CD4-positive, alpha-beta T cell treated with Interleukin-10 for 1 hour (primary cell): ENCODE results near the gene HIVEP3.
"Not testable (repeated sequence)": the region's sequence is repeated elsewhere in the genome, so short reads cannot be mapped to it uniquely, and the experiment has no call there.

ENCODE experiments used
- DNase-seq: peaks from one replicate; pipeline ENCODE4 v3.0.0-alpha.2; 2020

The HIVEP3 gene

DNA sequence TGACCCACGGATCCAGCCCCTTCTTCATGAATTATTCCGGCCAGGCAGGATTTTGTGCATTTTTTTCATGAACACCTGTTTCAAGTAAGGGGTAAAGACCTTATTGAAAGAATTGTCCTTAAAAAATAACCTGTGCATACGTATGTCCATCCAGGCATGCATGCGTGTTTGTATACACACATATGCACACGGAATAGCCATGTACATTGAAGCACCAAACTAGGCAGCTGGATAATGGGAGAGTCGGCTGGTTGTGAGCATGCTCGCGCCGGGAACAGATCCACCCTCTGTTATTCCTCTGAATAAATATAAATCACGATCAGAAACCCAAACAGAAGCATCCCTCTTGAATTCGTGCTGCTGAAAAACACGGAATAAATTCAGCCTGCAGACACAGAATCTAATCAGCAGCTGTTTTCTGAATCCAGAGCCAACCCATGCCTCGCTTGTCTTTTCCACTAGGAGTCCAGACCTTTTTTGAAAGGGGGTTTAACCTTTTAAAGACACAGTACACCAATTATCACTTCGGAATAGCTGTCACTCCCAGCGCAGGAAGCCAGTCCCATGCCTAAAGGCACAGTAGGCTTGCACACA is at the start of gene HIVEP3:
Gene HIVEP3, minus strand, starts transcription at position 473 of the 594 bp plus-strand sequence.
- DNase-seq: no peak

DNA sequence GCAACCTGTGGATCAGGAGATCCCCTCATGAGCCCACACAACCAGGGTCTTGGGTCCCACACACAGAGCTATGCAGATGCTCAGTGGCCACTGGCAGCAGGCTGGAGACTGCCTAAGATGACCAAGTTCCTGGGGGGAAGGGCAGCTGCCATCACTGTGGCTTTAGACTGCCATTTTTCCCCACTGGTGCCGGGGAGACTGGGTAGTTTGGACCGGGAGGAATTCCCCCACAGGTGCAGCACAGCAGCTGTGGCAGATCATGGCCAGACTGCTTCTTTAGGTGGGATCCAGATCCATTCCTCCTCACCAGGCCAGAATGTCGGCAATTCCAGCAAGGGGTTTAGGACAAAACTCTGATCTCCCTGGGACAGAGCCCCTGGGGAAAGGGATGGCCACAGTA is 45.7 kb upstream of the HIVEP3 start:
- no peak for DNase-seq

DNA sequence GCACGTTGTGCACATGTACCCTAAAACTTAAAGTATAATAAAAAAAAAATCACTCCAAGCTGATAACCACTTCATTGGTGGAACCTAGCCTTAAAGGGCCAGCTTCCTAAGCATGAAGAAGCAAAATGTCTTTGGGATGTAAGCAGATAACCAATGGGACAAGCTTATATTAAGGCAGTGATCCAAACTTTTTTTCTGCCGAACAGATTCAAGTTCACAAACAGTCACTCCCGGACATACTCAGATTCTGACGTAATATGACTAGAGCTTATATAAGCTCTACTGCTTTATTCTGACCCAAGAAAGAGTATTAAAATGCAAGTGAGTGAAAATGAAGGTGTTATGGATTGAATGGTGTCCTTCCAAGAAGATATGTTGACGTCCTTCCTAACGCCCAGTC is 44.9 kb upstream of the HIVEP3 start:
- DNase-seq: no peak

DNA sequence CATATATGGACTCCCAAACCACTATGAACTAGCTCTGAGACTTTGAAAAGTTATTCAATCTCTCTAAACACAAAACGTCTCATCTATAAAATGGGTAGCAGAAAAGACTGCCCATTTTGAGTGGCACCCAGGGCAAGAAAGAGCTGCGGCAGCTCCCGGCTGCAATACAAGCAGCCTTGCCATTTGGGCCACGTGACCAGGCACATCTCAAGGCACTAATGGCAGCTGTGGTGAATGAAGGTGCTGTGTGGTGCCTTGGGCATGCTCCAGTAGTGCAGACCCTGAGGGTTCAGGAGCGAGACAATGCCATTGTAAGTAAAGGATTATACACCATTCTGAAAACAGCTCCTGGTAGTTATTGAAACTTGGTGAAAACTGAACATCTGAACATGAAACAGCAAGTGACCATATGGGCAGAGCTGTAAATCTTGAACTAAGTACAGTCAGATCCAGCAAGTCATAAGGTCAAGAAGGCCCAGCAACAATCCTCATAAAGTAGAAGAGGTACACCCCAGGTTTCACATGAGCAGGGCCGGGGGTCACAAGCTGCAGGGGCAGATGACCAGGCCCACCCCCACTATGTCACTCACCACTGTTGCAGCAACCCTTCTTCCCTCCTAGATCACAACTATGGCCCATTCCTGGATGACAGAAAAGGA is 39.4 kb upstream of the HIVEP3 start:
- DNase-seq: no peak

DNA sequence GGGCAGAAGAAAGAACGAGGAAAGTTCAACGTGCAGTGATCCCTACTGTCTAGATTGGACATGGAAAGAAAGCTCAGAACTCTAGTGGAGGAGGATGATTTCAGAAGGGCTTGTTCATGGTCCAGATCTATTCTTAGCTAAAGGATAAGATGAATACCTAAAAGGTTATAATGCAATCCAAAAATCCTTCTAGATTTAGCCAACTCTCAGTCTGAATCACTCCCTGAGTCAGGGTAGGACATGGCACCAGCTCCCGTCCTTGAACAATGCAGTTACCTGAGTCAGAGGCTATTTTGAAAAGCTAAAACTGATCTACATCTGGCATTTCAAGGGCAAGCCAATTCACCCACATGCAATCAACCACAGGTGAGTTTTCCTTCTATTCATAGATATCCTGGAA is 38.8 kb upstream of the HIVEP3 start:
- no peak for DNase-seq

DNA sequence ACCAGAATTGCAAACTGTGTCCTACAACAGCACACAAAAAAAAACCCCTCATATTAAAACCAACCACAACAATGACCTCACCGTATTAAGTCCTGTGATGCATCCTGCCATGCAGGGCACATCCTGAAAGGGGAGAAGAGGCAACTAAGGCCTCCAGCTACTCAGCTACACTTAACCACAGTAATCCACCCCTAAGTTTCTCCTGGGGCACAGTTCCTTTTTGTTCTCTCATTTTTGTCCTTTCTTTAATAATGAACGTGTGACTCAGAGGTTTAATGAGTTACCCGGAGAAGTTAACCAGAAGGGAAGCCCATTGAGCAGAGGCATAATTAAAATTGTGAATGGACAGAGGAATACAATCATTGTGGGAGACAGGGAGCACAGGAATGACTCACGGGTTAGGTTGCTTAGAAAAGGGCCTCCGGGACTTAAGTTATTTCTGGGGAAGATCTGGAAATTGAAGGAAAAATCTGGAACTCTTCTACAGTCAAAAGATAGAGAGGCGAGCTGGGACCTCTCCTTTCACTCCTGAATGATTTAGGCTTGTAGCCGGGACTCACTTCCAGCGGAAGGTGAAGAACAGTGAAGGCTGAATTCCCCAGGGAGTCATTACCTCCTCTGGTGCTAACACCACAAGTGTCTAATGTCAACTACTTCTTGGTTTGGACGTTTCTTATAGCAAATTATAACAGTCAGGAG is 36.9 kb upstream of the HIVEP3 start:
- no peak for DNase-seq

DNA sequence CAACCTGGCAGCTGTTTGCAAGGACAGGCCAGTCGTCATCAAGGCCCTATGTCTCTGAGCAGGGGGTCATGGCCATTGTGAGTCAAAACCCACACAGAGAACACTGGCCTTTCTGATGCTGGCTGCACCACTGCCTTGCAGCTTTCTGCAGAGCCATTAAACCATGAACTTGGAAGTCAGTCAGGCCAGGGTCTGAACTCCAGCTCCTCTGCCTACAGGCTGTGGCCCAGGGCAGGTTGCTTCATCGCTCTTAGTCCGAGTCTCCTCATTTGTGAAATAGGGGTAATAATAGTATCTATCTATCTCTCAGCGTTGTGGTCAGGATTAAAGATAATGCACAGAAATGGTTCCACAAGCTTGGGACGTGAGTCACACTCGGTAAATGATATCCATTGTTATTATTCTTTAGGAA is 35.8 kb upstream of the HIVEP3 start:
- DNase-seq: no peak

DNA sequence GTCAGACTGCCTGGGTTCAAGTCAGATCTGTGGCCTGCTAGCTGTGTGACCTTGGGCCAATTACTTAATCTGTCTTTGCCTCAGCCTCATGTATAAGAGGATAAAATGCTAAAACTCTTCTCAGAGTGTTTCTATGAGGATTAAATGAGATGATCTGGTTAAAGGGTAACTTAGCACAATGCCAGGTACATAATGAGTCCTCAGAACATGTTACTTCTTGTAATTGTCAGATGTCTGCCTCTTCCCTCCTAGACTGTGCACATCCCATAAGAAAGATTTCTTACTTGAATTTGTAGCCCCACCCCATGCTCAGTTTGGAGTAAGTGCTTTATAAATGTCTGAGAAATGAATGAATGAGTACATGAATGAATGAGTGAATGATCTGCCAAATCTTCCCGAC is 34.6 kb upstream of the HIVEP3 start:
- no peak for DNase-seq

DNA sequence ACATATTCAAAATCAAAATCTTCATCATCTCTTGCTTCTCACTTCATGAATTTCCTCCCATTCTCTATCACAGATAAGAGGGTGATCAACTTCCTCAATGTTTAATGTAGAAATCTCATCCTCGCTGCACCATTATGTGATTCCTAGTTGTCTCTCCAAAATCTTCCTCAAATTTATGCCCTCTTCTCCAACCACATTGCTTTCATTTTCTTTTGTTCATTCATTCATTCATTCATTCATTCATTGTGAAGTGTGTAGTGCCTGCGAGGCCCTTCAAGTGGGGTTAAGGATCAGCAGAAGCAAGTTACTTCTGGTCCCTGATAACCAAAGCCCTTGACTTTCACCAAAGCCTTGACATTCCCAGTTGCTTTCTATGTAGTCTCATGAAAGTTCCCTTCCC is 33.5 kb upstream of the HIVEP3 start:
- no peak for DNase-seq

DNA sequence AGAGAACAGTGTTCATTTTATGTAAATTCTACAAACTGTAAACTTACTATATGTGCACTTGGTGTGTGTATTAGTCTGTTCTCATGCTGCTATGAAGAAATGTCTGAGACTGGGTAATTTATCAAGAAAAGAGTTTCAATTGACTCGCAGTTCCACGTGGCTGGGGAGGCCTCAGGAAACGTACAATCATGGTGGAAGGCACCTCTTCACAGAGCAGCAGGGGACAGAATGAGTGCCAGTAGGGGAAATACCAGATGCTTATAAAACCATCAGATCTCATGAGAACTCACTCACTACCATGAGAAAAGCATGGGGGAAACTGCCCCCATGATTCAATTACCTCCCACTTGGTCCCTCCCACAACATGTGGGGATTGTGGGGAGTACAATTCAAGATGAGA is 32.8 kb upstream of the HIVEP3 start:
- not testable (repeated sequence) for DNase-seq

DNA sequence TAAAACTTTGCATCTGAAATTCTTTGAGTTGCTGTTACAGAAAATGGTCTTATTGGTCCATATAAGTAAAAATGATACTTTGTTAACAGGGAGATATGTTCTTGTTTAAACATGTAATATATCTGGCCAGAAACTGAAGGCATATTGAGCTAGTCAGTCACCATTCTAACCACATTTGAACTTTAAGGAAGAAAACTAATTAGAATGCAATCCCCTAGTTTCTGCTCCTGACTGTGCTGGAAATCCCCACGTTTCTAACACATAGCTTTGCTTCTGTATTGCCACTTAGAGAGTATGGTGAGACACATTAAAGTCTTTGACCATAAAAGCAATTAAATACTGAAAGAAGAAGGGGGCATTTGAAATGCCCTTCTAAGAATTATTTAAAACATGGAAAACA is 32.1 kb upstream of the HIVEP3 start:
- DNase-seq: no peak

DNA sequence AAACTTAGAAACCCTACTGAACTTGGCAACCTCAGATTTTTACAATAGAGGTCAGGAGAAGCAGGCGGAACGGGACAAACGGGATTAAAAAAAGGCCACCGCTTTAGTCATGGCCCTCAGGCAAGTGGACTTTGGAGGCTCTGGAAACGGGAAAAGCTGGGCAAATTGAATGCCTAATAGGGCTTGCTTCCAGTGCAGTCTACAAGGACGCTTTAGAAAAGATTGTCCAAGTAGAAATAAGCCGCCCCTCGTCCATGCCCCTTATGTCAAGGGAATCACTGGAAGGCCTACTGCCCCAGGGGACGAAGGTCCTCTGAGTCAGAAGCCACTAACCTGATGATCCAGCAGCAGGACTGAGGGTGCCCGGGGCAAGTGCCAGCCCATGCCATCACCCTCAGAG is 27.2 kb upstream of the HIVEP3 start:
- not testable (repeated sequence) for DNase-seq

DNA sequence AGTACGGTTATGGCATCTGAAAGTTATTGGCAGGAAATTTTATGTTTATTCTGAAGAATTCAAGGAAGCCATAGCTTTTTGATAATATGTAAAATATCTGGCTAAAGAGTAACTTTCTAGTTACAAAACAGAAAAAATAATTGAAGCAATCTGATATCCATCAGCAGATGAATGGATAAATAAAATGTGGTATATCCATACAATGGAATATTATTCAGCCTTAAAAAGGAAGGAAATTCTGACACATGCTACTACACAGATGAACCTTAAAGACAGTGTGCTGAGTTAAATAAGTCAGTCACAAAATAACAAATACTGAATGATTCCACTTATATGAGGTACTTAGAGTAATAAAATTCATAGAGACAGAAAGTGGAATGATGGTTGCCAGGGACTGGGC is 25.0 kb upstream of the HIVEP3 start:
- DNase-seq: no peak

DNA sequence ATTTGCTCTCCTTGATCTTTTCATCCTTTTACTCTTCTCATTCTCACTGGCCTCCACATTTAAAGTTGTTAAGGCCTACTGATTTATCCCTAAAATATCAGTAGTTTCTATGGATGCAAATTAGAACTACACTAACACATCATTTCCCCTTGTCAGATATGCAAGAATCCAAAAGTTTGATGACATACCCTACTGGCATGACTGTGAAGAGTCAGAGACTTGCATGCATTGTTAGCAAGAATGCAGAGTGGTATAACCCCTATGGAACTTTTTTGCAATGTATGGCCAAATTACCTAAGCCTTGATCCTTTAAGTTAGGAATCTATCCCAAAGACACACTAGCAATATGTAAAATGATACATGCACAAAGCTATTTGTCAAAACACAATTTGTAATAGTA is 23.6 kb upstream of the HIVEP3 start:
- DNase-seq: no peak

DNA sequence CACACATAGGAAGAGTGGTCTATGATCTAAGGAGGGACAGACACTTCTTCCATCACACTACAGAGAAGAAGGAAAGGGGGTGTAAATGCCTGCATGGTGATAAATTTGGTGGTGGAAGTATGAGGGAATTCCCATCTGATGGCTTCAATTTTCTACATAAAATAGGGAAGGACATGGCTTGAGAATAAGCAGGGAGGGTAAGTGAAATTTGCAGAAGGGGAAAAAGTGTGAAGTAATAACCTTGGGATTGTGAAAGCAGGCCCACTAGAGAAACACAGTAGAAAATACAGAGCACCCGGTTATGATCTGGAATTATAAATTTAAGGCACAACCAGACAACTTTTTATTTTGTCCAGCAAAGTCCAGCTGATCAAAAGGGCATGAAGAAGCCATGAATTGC is 22.7 kb upstream of the HIVEP3 start:
- no peak for DNase-seq

DNA sequence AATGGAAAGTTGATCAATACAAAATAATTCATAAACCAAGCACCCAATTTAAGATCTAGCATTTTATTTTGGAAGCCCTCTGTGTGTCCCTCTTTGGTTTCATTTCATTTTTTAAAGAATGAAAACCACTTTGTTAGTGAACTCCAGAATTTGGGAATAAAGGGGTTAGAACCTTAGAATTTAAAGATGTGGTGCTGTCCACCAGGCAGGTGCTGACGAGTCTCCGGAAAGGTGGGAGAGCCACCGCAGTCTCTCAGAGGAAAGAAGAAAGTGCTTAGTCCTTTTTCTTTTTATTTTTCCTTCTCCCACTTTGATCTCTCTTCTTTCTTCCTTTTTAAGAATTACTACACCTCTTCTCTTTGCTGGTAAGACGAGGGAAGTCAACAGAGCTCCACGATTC is 20.5 kb upstream of the HIVEP3 start:
- DNase-seq: no peak

DNA sequence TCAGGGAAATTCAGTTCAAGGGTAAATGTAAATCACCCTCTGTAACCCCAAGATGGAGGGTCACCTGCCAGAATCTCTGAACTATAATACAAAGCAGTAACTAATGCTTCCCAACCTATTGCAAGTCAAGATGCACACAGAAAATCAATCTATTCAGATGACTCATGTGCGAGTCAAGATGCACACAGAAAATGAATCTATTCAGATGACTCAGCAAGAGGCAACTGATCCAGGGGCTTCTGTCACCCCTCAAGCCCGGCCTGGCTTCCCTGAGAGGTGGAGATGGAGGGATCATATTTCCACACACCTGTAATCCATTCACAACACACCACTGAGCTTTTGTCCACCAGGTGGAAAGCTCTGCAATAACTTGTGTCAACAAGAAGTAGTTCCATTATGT is 17.4 kb upstream of the HIVEP3 start:
- DNase-seq: no peak

DNA sequence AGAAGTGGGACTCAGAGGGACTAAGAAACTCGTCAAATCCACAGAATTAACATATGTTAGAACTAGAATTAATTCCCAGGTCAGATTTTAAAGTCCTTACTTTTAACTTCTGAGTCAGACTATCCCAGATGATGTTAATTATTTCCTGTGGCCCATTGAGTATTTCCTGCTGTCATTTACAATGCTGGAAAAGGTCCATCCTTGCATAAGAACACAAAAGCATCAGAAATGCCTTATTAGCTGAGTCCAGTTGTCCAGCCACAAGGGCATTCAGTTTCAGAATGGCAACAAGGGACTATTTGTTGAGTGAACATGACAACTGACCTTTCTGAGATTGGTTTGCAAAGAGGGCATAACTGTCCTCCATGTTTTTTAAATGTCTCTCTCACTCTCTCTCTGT is 16.5 kb upstream of the HIVEP3 start:
- DNase-seq: no peak

DNA sequence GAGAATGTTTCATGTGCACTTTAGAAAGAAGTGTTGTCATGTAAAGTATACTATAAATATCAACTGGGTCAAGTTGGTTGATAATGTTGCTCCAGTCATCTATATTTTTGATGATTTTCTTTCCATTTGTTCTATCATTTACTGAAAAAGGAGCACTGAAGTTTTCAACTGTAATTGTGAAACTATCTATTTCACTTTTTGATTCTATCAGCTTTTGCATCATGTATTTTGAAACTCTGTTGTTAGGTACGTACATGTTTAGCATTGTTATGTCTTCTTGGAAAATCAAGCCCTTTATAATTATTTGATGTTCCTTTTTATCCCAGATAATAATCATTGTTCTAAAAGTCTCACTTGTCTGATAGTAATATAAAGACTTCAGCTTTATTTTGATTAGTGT is 14.4 kb upstream of the HIVEP3 start:
- DNase-seq: no peak

DNA sequence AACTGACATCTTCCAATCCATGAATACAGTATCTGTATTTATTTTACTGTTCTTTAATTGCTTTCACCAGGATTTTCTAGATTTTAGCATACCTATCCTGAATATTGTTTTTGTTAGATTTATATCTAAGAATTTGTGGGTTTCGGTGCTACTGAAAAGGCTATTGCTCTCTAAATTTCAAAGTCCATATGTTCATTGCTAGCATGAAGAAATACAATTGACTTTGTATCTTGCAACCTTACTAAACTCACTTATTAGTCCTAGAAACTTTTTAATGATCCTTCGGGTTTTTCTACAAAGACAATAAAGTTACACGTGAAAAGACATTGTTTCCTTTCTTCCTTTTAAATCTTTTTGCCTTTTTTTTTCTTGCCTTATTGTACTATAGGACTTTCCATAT is 12.9 kb upstream of the HIVEP3 start:
- no peak for DNase-seq

DNA sequence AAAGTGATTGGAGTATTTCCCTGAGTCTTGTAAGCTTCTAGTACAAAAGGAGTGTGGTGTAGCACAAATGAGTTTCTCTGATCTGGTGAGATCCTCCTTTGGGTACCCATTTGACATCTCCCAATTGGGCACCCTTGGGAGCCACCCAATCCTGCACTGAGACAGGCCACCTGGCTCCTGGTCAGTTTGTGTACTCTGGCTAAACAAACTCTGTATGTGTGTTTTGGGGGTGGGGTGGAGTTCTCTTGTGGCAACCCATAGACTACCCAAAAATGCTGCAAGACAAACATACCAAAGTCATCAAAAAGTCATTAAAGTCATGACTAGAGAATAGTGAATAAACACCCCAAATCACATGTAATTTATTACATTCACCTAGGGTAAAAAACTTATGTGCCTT is 8.4 kb upstream of the HIVEP3 start:
- no peak for DNase-seq

DNA sequence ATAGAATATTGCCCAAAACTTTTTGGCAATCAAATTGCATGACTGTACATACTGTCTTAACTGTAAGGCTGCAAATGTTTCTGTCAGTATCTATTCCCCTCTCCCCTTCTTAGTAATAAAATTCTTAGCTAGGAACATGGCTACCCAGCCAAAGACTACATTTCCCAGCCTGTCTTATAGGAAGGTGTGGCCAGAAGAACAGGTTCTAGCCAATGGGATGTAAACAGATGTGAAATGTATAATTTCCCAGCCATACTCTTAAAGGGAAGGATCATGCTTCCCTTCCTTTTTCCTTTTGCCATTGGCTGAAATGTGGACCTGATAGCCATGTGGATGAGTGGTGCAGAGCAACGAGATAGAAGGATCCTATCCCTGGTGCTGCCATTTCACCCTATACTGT is 7.0 kb upstream of the HIVEP3 start:
- DNase-seq: no peak

DNA sequence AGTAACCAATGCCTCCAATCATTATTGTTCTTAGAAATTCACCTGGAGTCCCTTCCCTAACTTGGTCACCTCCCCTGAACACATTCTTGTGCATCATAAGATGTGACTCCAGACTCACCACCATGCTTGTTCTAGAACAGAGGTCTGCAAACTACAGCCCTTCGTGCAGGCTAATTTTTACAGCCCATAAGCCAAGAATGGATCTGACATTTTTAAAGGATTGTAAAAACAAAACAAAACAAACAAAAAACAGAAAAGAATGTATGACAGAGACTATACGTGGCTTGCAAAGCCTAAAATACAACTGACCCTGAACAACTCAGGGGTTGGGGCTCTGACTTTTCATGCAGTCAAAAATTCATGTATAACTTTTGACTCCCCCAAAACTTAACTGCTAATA is 6.2 kb upstream of the HIVEP3 start:
- no peak for DNase-seq

DNA sequence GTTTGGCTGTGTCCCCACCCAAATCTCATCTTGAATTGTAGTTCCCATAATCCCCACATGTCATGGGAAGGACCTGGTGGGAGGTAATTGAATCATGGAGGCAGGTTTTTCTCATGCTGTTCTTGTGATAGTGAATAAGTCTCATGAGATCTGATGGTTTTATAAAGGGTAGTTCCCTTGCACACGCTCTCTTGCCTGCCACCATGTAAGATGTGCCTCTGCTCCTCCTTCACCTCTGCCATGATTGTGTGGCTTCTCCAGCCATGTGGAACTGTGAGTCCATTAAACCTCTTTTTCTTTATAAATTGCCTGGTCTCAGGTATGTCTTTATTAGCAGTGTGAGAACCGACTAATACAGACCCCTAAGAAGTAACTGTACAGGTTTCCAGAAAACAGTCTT is 2.5 kb upstream of the HIVEP3 start:
- not testable (repeated sequence) for DNase-seq

DNA sequence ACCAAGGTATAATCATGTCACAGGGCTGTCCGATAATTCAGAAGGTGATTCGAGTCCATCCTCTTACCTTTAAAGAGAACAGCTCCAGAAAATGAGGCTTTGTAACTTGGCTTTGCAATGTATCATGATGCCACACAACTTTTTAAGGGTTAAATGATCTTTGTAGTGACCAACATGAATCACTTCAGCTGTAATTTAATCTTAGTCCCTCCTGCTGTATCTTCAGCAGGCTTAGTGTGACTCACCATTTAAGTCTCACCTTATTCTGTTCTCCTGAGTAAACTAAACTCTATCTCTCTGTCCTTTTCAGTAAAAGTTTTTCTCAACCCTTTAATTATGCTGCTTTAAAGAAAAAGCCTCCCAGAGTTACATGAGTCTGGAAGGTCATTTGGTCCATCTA is 1.9 kb upstream of the HIVEP3 start:
- no peak for DNase-seq
